Neutrophil (primary cell): ENCODE measurements around the gene WDR7.

Experiments used
- H3K27ac ChIP-seq: fragments of 200-600 bp; sonication (generic); 2 replicates; pipeline ENCODE4 v1.5.1; 2016; ENCODE audit warnings: mild to moderate bottlenecking, moderate library complexity
- H3K27me3 ChIP-seq: fragments of 200-600 bp; sonication (generic); 2 replicates; pipeline ENCODE4 v1.6.0; 2016; ENCODE audit warnings: mild to moderate bottlenecking
- H3K36me3 ChIP-seq: fragments of 200-600 bp; sonication (generic); 2 replicates; pipeline ENCODE4 v1.5.1; 2017
- H3K4me1 ChIP-seq, 2 experiments: fragments of 200-600 bp in 1 of 2; sonication (generic) in 1 of 2; 1 replicate in 1 of 2; 2 replicates in 1 of 2; pipeline versions ENCODE4 v1.5.1 to v1.6.1; 2013 to 2016; ENCODE audit warnings: low read depth in 1 of 2, low read length in 1 of 2, mild to moderate bottlenecking in 1 of 2, moderate library complexity in 1 of 2; ENCODE audit not compliant: control insufficient read depth in 1 of 2, insufficient read depth in 1 of 2
- H3K4me3 ChIP-seq, 2 experiments: fragments of 200-600 bp in 1 of 2; sonication (generic) in 1 of 2; 1 replicate in 1 of 2; 2 replicates in 1 of 2; pipeline ENCODE4 v1.5.1; 2013 to 2016; ENCODE audit warnings: low read depth in 1 of 2, low read length in 1 of 2, mild to moderate bottlenecking in 1 of 2, moderate library complexity in 1 of 2
- H3K9me3 ChIP-seq: fragments of 200-600 bp; sonication (generic); 2 replicates; pipeline ENCODE4 v1.5.1; 2016
- TF ChIP-seq, protein P1 (sequence below): fragments of 200-600 bp; sonication (generic); IDR thresholded peaks from 2 replicates; pipeline ENCODE4 v1.5.1; 2016; ENCODE audit warnings: antibody characterized with exemption

The WDR7 gene

DNA sequence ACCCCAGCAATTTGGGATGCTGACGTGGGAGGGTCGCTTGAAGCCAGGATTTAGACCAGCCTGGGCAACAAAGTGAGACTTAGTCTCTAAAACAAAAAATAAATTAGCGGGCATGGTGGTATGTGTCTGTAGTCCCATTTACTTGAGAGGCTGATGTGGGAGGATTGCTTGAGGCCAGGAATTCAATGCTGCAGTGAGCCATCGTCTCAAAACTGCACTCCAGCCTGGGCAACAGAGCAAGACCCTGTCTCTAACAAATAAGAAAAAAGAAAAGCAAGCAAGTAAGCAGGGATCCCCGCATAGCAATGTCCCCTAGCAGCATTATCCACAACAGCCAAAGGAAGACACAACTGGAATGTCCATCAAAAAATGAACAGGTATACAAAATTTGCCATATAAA lies 16.2 kb upstream of the WDR7 start:
- Histone ChIP-seq H3K27me3 (no peaks in the 10 kb centered on the region), H3K27ac (no peak overlapping the region), H3K36me3 (no peaks in the 10 kb centered on the region), H3K4me1 (peaks cover 24 to 28% of the 10 kb centered on the region in 2 experiments), H3K9me3 (no peaks in the 10 kb centered on the region), H3K4me3 (no peak overlapping the region)
- TF ChIP-seq, protein P1, sequence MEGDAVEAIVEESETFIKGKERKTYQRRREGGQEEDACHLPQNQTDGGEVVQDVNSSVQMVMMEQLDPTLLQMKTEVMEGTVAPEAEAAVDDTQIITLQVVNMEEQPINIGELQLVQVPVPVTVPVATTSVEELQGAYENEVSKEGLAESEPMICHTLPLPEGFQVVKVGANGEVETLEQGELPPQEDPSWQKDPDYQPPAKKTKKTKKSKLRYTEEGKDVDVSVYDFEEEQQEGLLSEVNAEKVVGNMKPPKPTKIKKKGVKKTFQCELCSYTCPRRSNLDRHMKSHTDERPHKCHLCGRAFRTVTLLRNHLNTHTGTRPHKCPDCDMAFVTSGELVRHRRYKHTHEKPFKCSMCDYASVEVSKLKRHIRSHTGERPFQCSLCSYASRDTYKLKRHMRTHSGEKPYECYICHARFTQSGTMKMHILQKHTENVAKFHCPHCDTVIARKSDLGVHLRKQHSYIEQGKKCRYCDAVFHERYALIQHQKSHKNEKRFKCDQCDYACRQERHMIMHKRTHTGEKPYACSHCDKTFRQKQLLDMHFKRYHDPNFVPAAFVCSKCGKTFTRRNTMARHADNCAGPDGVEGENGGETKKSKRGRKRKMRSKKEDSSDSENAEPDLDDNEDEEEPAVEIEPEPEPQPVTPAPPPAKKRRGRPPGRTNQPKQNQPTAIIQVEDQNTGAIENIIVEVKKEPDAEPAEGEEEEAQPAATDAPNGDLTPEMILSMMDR = no peak

DNA sequence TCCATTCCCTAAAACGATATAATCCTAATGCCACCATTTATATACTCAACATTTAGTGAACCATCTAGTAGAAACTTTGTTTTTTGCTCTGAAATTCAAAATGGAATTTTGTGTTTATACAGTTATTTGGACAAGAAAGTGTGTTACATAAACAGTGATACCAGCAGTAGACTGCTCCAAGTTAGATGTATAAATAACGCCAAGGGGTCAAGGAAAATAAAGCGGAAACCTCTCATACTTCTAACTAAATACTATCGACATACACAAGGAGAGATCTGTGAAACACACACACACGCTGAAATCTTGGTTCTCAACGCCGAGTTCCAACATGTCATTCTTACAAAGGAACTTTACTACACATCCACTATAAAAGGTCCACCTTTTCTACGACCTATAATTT lies 14.0 kb upstream of the WDR7 start:
- Histone ChIP-seq H3K36me3 (no peaks in the 10 kb centered on the region), H3K27ac (peak overlapping the region; percentile 98), H3K9me3 (no peaks in the 10 kb centered on the region), H3K27me3 (no peaks in the 10 kb centered on the region), H3K4me1 (peaks cover 24 to 28% of the 10 kb centered on the region in 2 experiments), H3K4me3 (peak overlapping the region; percentile 90 to 93)
- TF ChIP-seq, protein P1 = no peak

DNA sequence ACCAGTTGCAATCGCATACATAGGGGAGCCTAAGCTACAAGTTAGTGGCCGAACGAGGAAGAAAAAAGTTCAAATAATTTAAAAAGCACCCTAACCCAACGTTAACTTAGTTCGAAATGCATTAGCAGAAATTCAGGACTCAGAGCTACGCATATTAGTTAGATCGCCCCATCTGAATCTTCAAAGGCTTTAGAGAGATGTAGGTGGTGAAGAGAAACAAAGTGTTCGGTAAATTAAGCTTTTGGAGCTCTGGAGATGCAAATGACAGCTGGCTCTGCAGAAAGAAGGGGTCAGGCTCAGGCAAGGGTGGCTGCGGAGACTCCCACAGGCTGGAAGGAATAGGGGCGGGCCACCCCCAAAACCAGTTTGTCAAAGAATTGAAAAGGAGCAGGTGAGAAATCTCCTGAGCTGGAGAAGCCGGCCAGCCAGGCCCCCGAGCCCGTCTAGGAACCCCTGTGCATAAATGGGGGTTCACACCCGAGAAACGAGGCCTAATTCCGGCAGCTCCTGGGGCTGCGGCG lies 13.4 kb upstream of the WDR7 start:
- no peaks in the 10 kb centered on the region for H3K9me3 ChIP-seq
- peaks cover 24 to 28% of the 10 kb centered on the region in 2 experiments for H3K4me1 ChIP-seq
- no peaks in the 10 kb centered on the region for H3K27me3 ChIP-seq
- TF ChIP-seq, protein P1 = no peak
- H3K27ac ChIP-seq = peak overlapping the region; percentile 98
- H3K36me3 ChIP-seq = no peaks in the 10 kb centered on the region
- peak overlapping the region; percentile 90 to 93 for H3K4me3 ChIP-seq

DNA sequence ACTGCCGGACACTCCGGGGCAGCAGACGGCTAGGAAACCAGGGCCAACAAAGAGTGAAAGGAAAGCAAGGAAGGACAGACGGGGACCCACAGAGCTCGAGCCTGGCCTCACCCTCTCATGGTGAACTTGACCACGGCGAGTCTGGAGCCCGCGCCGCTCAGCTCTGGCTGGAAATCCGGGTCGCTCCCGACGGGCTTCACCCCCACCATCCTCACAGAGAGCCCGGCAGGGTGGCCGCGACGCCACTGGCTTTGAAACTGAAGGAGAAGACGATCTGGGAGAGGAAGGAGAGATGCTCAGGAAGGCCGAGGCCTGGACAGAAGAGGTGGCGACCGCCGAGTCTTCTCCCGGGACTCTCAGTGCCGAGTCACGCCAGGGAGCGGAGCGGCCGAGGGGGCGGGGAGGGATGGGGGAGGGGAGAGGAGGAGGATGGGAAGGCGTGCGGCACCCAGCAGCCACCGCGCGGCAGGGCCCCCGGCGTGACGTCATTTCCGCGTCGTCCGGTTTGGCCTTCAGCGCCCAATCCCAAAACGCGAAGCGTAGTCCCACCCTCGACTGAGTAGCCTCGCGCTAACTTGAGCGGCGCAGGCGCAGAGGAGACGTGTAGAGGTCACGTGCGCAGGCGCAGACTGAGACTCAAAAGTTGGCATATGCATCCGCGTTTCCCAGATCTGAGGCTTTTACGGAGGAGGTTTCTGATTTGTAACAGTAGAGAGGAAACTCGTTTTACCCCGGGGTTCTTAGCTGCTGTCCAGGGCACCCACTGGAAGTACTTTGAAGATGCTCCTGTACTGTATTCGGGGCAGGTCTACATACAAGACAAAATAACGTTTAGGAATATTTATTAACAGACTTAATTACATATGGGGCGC lies 12.7 kb upstream of the WDR7 start, which contains the start of gene TXNL1:
TXNL1 (minus strand) TSS at position 361 of the 872 bp plus-strand sequence; CDS start at position 209, 152 bp downstream.
- peak within 1 kb of the TSS; percentile 90 to 93 for H3K4me3 ChIP-seq

DNA sequence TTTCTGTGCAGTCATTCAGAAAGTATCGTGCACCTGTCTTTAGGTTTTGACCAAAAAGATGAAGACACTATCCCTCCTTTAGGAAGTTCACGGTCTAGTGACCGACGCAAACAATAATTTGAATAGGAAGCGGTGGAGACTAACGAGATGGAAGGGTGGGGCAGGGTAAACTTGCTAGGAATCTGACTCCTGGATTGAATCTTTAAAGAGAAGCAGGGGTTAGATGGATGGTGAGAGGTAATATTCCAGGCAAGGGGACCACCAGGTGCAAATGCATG lies 12.1 kb upstream of the WDR7 start:
- H3K9me3 ChIP-seq = no peaks in the 10 kb centered on the region
- H3K27me3 ChIP-seq = no peaks in the 10 kb centered on the region
- H3K4me1 ChIP-seq = peaks cover 24 to 28% of the 10 kb centered on the region in 2 experiments
- TF ChIP-seq, protein P1 = no peak
- H3K36me3 ChIP-seq = no peaks in the 10 kb centered on the region
- peak overlapping the region; percentile 90 to 93 for H3K4me3 ChIP-seq
- H3K27ac ChIP-seq = peak overlapping the region; percentile 98

More for the DNA sequence above, 12.7 kb upstream of the WDR7 start, which contains the start of gene TXNL1:
- no peaks in the 10 kb centered on the region for H3K36me3 ChIP-seq
- TF ChIP-seq, protein P1 = no peak
- peak within 1 kb of the TSS; percentile 98 for H3K27ac ChIP-seq
- no peaks in the 10 kb centered on the region for H3K9me3 ChIP-seq
- H3K4me1 ChIP-seq = peaks cover 24 to 28% of the 10 kb centered on the region in 2 experiments
- H3K27me3 ChIP-seq = no peaks in the 10 kb centered on the region
